OCI-LY7 (cell line): ENCODE measurements around the gene SYNJ1. TPM values are rescaled to one million over a fixed set of nuclear protein-coding genes. Genes with fewer than 3 reads are reported as not detected.

ENCODE experiments used
- BruUV-seq: library from RNA; stranded (reverse); fragments of 400-500 nt; replicated peaks from 2 replicates; lab custom pipeline; 2021; lab: Mats Ljungman, UMichigan
- CTCF ChIA-PET: fragments of 300-600 bp; sonication (Branson Sonifier 250); formaldehyde crosslinking; loops from one replicate; lab custom pipeline; 2022; ENCODE audit warnings: antibody characterized with exemption; ENCODE audit not compliant: unreplicated experiment; lab: Charles Lee
- POLR2A ChIA-PET: fragments of 300-600 bp; sonication (Branson Sonifier 250); formaldehyde crosslinking; loops from one replicate; lab custom pipeline; 2022; ENCODE audit warnings: antibody characterized with exemption; lab: Charles Lee
- DNase-seq: peaks from one replicate; pipeline ENCODE4 v3.0.0-alpha.2; 2015; ENCODE audit warnings: low spot score
- H2AFZ ChIP-seq: fragments of 200-600 bp; sonication (generic), shearing (Covaris generic); 2 replicates; pipeline ENCODE4 v1.6.1; 2014; ENCODE audit warnings: mild to moderate bottlenecking, antibody characterized with exemption, low read length, moderate library complexity
- H3K27ac ChIP-seq: fragments of 200-600 bp; sonication (generic); 2 replicates; pipeline ENCODE4 v1.5.1; 2014; ENCODE audit warnings: mixed run types, low read depth, mild to moderate bottlenecking, moderate library complexity, low read length, inconsistent platforms; ENCODE audit not compliant: poor library complexity, severe bottlenecking
- H3K36me3 ChIP-seq: fragments of 200-600 bp; sonication (generic); 2 replicates; pipeline ENCODE4 v1.6.1; 2014; ENCODE audit warnings: mild to moderate bottlenecking, antibody characterized with exemption, low read length, moderate library complexity, mixed read lengths; ENCODE audit not compliant: insufficient read depth
- H3K4me1 ChIP-seq: fragments of 200-600 bp; sonication (generic); 2 replicates; pipeline ENCODE4 v1.5.1; 2014; ENCODE audit warnings: mild to moderate bottlenecking, low read length; ENCODE audit not compliant: insufficient read depth, poor library complexity, severe bottlenecking
- H3K4me2 ChIP-seq: fragments of 200-600 bp; sonication (generic); 2 replicates; pipeline ENCODE4 v1.6.1; 2014; ENCODE audit warnings: mild to moderate bottlenecking, low read length
- H3K4me3 ChIP-seq: fragments of 200-600 bp; sonication (generic); 2 replicates; pipeline ENCODE4 v1.5.1; 2014; ENCODE audit warnings: mild to moderate bottlenecking, low read depth, low read length; ENCODE audit not compliant: poor library complexity, severe bottlenecking
- H3K79me2 ChIP-seq: fragments of 200-600 bp; sonication (generic); 2 replicates; pipeline ENCODE4 v1.6.1; 2016; ENCODE audit warnings: low read depth, mild to moderate bottlenecking, low read length, moderate library complexity, mixed read lengths; ENCODE audit not compliant: insufficient read depth
- H3K9me2 ChIP-seq: fragments of 200-600 bp; sonication (generic); 2 replicates; pipeline ENCODE4 v1.6.1; 2016; ENCODE audit warnings: mild to moderate bottlenecking, low read length, mixed read lengths; ENCODE audit not compliant: insufficient read depth
- H3K9me3 ChIP-seq: fragments of 200-600 bp; sonication (generic); 2 replicates; pipeline ENCODE4 v1.6.1; 2014; ENCODE audit warnings: mild to moderate bottlenecking, mixed run types, low read length, mixed read lengths
- H4K20me1 ChIP-seq: fragments of 200-600 bp; sonication (generic); 2 replicates; pipeline ENCODE4 v1.6.1; 2014; ENCODE audit warnings: mild to moderate bottlenecking, antibody characterized with exemption, low read length, moderate library complexity, mixed read lengths; ENCODE audit not compliant: insufficient read depth
- EZH2phosphoT487 ChIP-seq: fragments of 200-600 bp; sonication (generic); IDR thresholded peaks from 2 replicates; pipeline ENCODE4 v1.6.1; 2018; ENCODE audit warnings: low read depth, borderline replicate concordance, mild to moderate bottlenecking, mixed run types, antibody characterized with exemption, low read length, moderate library complexity, mixed read lengths
- intact Hi-C: fragments of 100-400 bp; cut with micrococcal nuclease; formaldehyde crosslinking; loops from one replicate; pipeline ENCODE4 v1.10.0; 2022; ENCODE audit not compliant: unreplicated experiment
- total RNA-seq, 2 experiments: library from RNA; depleted of rRNA in 1 of 2; stranded (reverse); fragments of >200 nt in 1 of 2; shearing (Covaris generic) in 1 of 2; gene quantifications; 2 replicates each; pipeline ENCODE4 v1.2.3, GENCODE V29; 2014 to 2022
- TF ChIP-seq, protein P1 (sequence below): fragments of 200-600 bp; sonication (generic); conservative IDR thresholded peaks from 2 replicates; pipeline ENCODE4 v1.5.1; 2014; ENCODE audit warnings: mild to moderate bottlenecking, antibody characterized with exemption, low read length, moderate library complexity, mixed read lengths

The SYNJ1 gene
- total RNA-seq, 2 experiments from 2014 or later = 3.8 to 8.0 TPM

GRCh38 chr21:32717851-32718316, 9.9 kb downstream of the SYNJ1 start:
- Histone ChIP-seq H3K79me2 (no peaks in the 10 kb centered on the region), H2AFZ (no peak overlapping the region), H3K4me1 (peaks cover 1% of the 10 kb centered on the region), H4K20me1 (0 out of 2 replicates have a peak, but pooled peaks cover under 1% of the 10 kb centered on the region), H3K4me2 (no peak overlapping the region), H3K9me2 (no peaks in the 10 kb centered on the region), H3K9me3 (no peaks in the 10 kb centered on the region; the same call in 1 of the 2 replicates), H3K36me3 (no peaks in the 10 kb centered on the region; the same call in 1 of the 2 replicates), H3K27ac (no peak overlapping the region), H3K4me3 (no peak overlapping the region)
- POLR2A ChIA-PET = interaction anchor here (1.4 kb wide), 1 partner anchor 9 kb away, joined by 3 read pairs; no protein-coding TSS in a partner anchor
- CTCF ChIA-PET = no interaction called here
- no peak for DNase-seq
- TF ChIP-seq EZH2phosphoT487 = no peak
- TF ChIP-seq, protein P1, sequence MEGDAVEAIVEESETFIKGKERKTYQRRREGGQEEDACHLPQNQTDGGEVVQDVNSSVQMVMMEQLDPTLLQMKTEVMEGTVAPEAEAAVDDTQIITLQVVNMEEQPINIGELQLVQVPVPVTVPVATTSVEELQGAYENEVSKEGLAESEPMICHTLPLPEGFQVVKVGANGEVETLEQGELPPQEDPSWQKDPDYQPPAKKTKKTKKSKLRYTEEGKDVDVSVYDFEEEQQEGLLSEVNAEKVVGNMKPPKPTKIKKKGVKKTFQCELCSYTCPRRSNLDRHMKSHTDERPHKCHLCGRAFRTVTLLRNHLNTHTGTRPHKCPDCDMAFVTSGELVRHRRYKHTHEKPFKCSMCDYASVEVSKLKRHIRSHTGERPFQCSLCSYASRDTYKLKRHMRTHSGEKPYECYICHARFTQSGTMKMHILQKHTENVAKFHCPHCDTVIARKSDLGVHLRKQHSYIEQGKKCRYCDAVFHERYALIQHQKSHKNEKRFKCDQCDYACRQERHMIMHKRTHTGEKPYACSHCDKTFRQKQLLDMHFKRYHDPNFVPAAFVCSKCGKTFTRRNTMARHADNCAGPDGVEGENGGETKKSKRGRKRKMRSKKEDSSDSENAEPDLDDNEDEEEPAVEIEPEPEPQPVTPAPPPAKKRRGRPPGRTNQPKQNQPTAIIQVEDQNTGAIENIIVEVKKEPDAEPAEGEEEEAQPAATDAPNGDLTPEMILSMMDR = no peak
- no TSS peak for BruUV-seq
- intact Hi-C loops = no loop called here

- no TSS peak for BruUV-seq
- intact Hi-C loops = no loop called here
- H4K20me1 ChIP-seq = peaks cover 13% of the 10 kb centered on the region
These were observed 11.3 kb downstream of the SYNJ1 start for GRCh38 chr21:32716486-32716885.

GRCh38 chr21:32713726-32714125, 14.1 kb downstream of the SYNJ1 start:
- no peaks in the 10 kb centered on the region for H3K9me2 ChIP-seq

More at GRCh38 chr21:32716486-32716885, 11.3 kb downstream of the SYNJ1 start:
- ChIA-PET CTCF (no interaction called here), POLR2A (interaction anchor here (1.6 kb wide), 1 partner anchor 11 kb away, joined by 9 read pairs; the partner anchor contains the start of gene SYNJ1)
- Histone ChIP-seq H3K9me2 (no peaks in the 10 kb centered on the region), H3K27ac (no peak overlapping the region), H3K4me2 (no peak overlapping the region), H3K4me1 (peaks cover 15% of the 10 kb centered on the region), H2AFZ (no peak overlapping the region), H3K9me3 (no peaks in the 10 kb centered on the region; the same call in 1 of the 2 replicates), H3K79me2 (no peaks in the 10 kb centered on the region; the same call in 1 of the 2 replicates), H3K36me3 (no peaks in the 10 kb centered on the region; the same call in 1 of the 2 replicates), H3K4me3 (no peak overlapping the region)
- no peak for DNase-seq
- TF ChIP-seq, protein P1 = no peak

More at GRCh38 chr21:32713726-32714125, 14.1 kb downstream of the SYNJ1 start:
- no peak overlapping the region for H3K27ac ChIP-seq
- no peak for TF ChIP-seq EZH2phosphoT487
- TF ChIP-seq, protein P1 = no peak
- no peak for DNase-seq
- H3K4me1 ChIP-seq = peaks cover 18% of the 10 kb centered on the region
- POLR2A ChIA-PET = interaction anchor here (0.7 to 1.5 kb wide), 3 partner anchors 17 to 86 kb away, joined by 3 to 4 read pairs (median 3); no protein-coding TSS in a partner anchor
- H3K36me3 ChIP-seq = no peaks in the 10 kb centered on the region
- H3K79me2 ChIP-seq = no peaks in the 10 kb centered on the region; the same call in 1 of the 2 replicates
- intact Hi-C loops = no loop called here
- CTCF ChIA-PET = no interaction called here
- H2AFZ ChIP-seq = no peak overlapping the region
- no peak overlapping the region for H3K4me3 ChIP-seq
- peaks cover 16% of the 10 kb centered on the region for H4K20me1 ChIP-seq
- no TSS peak for BruUV-seq
- no peaks in the 10 kb centered on the region; the same call in 1 of the 2 replicates for H3K9me3 ChIP-seq
- no peak overlapping the region for H3K4me2 ChIP-seq
